GM19238 (cell line): ENCODE measurements around the gene ZNF460.
"Not testable (repeated sequence)": the region's sequence is repeated elsewhere in the genome, so short reads cannot be mapped to it uniquely, and the experiment has no call there.

Source experiments
- DNase-seq: peaks from one replicate; pipeline ENCODE4 v3.0.0; 2011; ENCODE audit warnings: low spot score; ENCODE audit not compliant: insufficient read length

Gene ZNF460

GRCh38 chr19:57280165-57280961, at the start of gene ZNF460:
ZNF460 (plus strand) TSS chr19:57280485; CDS start chr19:57280807, 322 bp downstream.
- peak; percentile 82 for DNase-seq

- DNase-seq = no peak
Observed at GRCh38 chr19:57231686-57232085, 48.6 kb upstream of the ZNF460 start.

- no peak for DNase-seq
Observed at GRCh38 chr19:57233207-57233606, 47.1 kb upstream of the ZNF460 start.

GRCh38 chr19:57239982-57240310, 40.3 kb upstream of the ZNF460 start:
- DNase-seq = no peak

GRCh38 chr19:57240311-57241090, 39.8 kb upstream of the ZNF460 start, which contains the start of gene ZNF805:
ZNF805 (plus strand) TSS chr19:57240632; CDS start chr19:57240892, 260 bp downstream.
- peak; percentile 93 for DNase-seq

- no peak for DNase-seq
Observed at GRCh38 chr19:57241176-57241575, 39.1 kb upstream of the ZNF460 start.

GRCh38 chr19:57242821-57243220, 37.5 kb upstream of the ZNF460 start:
- no peak for DNase-seq

GRCh38 chr19:57244513-57244912, 35.8 kb upstream of the ZNF460 start:
- DNase-seq = no peak

GRCh38 chr19:57245066-57245465, 35.2 kb upstream of the ZNF460 start:
- DNase-seq = no peak

GRCh38 chr19:57245959-57246358, 34.3 kb upstream of the ZNF460 start:
- no peak for DNase-seq

GRCh38 chr19:57248646-57249045, 31.6 kb upstream of the ZNF460 start:
- no peak for DNase-seq

- DNase-seq = no peak
Observed at GRCh38 chr19:57249329-57249728, 31.0 kb upstream of the ZNF460 start.

GRCh38 chr19:57253767-57254166, 26.5 kb upstream of the ZNF460 start:
- not testable (repeated sequence) for DNase-seq

- no peak for DNase-seq
Observed at GRCh38 chr19:57262044-57262443, 18.2 kb upstream of the ZNF460 start.

- no peak for DNase-seq
Observed at GRCh38 chr19:57263244-57263741, 17.0 kb upstream of the ZNF460 start.

GRCh38 chr19:57267291-57267690, 13.0 kb upstream of the ZNF460 start:
- no peak for DNase-seq

GRCh38 chr19:57269515-57270250, 10.6 kb upstream of the ZNF460 start:
- no peak for DNase-seq

- no peak for DNase-seq
Observed at GRCh38 chr19:57271280-57271679, 9.0 kb upstream of the ZNF460 start.

- no peak for DNase-seq
Observed at GRCh38 chr19:57273014-57273413, 7.3 kb upstream of the ZNF460 start.

- DNase-seq = no peak
Observed at GRCh38 chr19:57276430-57276829, 3.9 kb upstream of the ZNF460 start.

- not testable (repeated sequence) for DNase-seq
Observed at GRCh38 chr19:57278481-57278880, 1.8 kb upstream of the ZNF460 start.
